HG03432 (cell line): Measurements from ENCODE around the gene AWAT1.
"Not testable (repeated sequence)": the region's sequence is repeated elsewhere in the genome, so short reads cannot be mapped to it uniquely, and the experiment has no call there.

ENCODE experiments used
- ATAC-seq: cut with Tn5 transposase; IDR thresholded peaks from one replicate; pipeline ENCODE4 v1.9.1; 2021; ENCODE audit warnings: mild to moderate bottlenecking, moderate library complexity; ENCODE audit not compliant: unreplicated experiment

Gene AWAT1

DNA sequence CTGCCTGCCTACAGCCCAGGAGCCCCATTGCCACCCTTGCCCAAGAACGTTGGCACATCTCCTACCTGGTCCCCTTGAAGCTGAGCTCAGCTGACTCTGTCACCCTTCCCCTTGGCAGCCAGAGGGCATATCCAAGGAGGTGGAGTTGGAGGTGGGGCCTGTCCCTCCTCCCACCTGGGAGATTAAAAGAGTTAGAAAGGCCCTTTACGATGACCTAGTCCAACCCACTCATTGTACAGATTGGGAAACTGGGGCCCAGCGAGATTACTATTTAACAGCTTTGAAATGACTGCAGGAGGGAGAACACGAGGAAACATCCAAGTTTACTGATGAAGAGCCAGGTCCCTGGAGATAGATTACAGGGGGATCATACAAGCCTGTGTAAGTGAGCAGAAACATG lies 25.6 kb downstream of the AWAT1 start, which contains the start of gene P2RY4:
P2RY4 (minus strand) TSS at position 101 of the 400 bp plus-strand sequence. CDS start 580 bp downstream, outside the sequence.
- no peak for ATAC-seq

DNA sequence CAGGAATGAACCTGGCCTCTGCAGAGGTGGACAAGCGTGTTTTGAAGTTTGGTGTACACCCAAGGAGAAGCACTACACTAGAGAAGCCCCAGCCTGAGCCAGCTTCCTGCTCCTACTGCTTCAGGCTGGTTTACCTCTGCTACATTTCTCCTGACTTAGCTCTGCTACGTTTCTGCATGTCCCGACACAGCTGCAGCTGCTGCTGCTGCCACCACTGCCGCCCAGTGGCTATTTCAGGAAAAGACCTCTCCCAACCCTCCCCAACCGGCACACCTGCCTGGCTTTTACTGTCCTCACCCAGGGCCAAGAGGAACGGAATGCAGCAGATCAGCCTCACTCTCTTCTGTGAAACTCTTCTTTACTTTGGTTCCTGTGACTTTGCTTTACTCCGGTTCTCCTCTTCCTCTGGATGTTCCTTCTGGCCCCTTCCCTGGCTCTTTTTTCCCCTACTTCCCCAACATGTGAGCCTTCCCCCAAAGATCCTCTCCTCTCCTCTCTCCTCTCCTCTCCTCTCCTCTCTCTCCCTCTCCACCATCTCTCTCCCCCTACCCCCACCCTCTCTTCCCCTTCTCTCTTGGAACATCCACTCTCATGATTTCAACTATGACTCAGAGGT lies 28.6 kb downstream of the AWAT1 start:
- peak; percentile 54 for ATAC-seq

DNA sequence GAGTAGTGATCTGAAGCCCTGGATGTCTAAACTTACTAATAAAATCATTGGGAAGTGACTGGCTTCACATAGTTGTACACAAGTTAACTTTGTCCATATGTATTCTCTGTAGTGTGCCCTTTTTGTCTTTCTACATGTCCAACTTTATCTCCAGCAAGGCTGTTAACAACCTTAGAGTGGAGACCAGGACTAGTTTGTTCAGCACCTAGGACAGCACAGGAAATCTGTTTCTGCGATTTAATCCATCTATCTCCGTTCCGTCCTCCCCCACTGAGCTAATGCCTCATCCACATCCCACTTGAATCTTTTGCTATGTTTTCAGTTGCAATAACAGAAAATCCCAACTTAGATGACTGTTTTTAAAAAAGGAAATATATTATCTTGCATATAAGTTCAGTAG lies 30.3 kb downstream of the AWAT1 start:
- no peak for ATAC-seq

DNA sequence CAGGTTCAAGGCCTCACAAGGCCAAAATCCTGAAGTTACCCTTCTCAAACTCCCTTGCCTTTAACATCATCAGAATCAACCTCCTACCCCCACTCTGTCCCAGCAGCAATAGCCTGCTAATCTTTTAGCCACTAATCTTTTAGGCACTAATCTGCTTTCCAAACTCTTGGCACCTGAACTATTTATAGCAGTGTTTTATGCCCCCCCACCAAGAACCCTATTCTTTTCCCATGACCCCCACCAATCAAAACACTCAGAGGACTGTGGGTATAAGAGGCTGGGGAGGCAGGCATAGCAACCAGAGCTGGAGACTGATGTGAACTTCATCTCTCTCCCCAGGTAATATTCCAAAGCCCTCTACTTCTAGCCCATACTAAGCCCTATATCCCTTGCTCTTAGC lies 33.6 kb downstream of the AWAT1 start, which contains the start of gene ARR3:
ARR3 (plus strand) TSS at position 301 of the 400 bp plus-strand sequence. CDS start 1,052 bp downstream, outside the sequence.
- ATAC-seq = no peak

DNA sequence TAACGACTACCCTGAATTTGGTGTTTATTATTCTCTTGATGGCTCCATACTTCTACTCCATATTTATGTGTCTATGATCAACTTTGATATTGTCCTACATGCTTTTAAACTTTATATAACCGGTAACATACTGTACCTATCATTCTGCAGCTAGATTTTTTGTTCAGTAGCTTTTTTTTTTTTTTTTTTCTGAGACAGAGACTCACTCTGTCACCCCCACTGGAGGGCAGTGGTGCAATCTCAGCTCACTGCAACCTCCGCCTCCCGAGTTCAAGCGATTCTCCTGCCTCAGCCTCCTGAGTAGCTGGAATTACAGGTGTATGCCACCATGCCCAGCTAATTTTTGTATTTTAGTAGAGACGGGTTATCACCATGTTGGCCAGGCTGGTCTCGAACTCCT lies 39.6 kb downstream of the AWAT1 start:
- not testable (repeated sequence) for ATAC-seq

DNA sequence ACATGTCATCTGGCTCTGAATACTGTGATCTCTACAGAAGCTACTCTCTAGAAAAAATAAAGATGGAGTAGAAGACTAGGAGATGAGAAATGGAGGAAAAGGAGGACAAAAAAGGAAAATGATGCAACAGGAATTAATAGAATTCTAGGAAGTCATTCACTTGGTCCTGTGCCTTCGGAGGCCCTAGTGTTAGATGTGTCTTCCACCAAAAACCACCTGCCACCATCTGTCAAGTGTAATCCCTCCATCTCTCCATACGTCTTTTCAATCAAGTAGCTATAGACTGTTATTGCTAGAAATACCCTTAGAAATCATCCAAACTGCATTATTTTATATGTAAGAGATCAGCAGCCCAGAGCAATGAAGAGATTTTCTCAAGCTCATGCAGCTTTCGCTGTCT lies 44.6 kb downstream of the AWAT1 start:
- no peak for ATAC-seq

DNA sequence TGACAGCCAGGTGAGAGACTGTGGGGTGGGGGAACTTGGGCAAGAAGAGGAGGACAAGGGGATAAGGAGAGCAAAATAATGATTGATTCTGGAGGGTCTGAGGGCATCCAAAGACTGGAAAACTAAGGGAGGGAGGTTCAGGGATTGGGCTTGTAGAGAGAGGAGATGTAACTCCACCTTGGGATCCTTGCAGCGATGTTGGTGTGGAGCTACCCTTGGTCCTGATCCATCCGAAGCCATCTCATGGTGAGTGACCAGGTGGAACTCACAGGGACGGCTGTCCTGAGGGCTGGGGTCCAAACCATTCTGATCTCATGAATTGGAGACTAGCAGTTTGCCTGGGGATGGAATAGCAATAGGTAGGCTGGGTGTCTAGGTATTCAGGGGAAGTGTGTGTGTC lies 46.1 kb downstream of the AWAT1 start:
- ATAC-seq = no peak

DNA sequence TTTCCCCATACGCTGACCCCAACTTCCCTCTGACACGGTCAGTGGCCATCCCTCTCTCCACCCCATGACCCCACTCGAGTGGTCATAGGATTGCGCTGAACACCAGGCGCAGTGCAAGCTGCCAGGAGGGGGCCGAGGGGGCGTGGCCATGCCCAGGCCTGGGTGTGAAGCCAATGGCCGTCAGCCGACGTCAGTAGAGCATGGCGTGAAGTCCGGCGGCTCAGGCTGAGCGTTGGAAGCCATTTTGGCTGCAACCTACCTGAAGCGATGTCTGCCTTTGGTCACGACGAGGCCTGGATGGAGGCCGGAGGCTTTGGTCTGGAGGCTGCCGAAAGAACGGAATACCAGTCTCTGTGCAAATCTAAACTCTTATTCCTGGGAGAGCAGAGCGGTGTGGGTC lies 47.5 kb downstream of the AWAT1 start, which contains the start of gene RAB41:
RAB41 (plus strand) TSS at position 222 of the 400 bp plus-strand sequence; CDS start at position 268, 46 bp downstream.
- no peak for ATAC-seq

DNA sequence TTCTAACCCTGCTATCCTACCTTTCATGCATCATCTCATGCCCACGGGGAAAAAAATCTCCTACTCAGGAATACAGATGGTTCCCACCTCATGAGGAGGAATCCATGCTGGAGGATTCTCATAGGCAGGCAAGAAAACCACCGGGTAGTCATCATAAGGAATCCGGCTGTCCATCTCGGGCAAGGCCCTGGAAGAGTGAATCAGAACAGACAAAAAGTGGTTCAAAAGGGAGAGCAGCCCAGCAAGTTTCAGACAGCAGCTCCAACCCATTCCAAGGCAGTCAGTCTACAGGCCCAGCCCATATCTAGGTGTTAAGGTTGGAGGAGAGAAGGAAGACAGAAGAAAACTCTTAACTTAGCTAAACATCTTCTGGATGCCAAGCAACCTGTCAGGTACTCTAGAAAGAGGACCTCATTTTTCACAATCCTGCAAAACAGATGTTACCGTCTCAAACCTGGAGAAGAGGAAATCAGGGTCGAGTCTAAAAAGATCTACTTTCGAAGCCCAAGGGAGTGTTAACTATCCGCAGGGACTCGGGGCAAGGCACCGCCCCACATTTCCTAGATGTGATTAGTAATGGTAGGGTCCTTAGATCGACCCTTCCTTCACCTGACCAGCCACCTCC lies 54.8 kb downstream of the AWAT1 start:
- no peak for ATAC-seq
